ENCODE results near the gene SGTA.

The SGTA gene

GRCh38 chr19:2810141-2811091, 27.3 kb upstream of the SGTA start:
- DNase-seq = no peak
- in situ Hi-C loops (cut with MboI; ENCODE audit: low pct_unique_long_range_greater_than_20kb, low sequenced_read_pairs) = no loop called here

- DNase-seq = no peak
- in situ Hi-C loops (cut with MboI; ENCODE audit: low pct_unique_long_range_greater_than_20kb, low sequenced_read_pairs) = no loop called here
These were observed 26.5 kb upstream of the SGTA start for GRCh38 chr19:2809387-2810140.

- in situ Hi-C loops (cut with MboI; ENCODE audit: low pct_unique_long_range_greater_than_20kb, low sequenced_read_pairs) = no loop called here
- DNase-seq = no peak
These were observed 25.3 kb upstream of the SGTA start for GRCh38 chr19:2808129-2808941.

GRCh38 chr19:2807379-2808128, 24.5 kb upstream of the SGTA start:
- in situ Hi-C loops (cut with MboI; ENCODE audit: low pct_unique_long_range_greater_than_20kb, low sequenced_read_pairs) = no loop called here

GRCh38 chr19:2806736-2807378, 23.8 kb upstream of the SGTA start:
- in situ Hi-C loops (cut with MboI; ENCODE audit: low pct_unique_long_range_greater_than_20kb, low sequenced_read_pairs) = no loop called here
- no peak for DNase-seq

More at GRCh38 chr19:2807379-2808128, 24.5 kb upstream of the SGTA start:
- no peak for DNase-seq

- in situ Hi-C loops (cut with MboI; ENCODE audit: low pct_unique_long_range_greater_than_20kb, low sequenced_read_pairs) = no loop called here
- no peak for DNase-seq
These were observed 23.0 kb upstream of the SGTA start for GRCh38 chr19:2805991-2806649.

GRCh38 chr19:2805261-2805900, 22.3 kb upstream of the SGTA start:
- DNase-seq = no peak
- in situ Hi-C loops (cut with MboI; ENCODE audit: low pct_unique_long_range_greater_than_20kb, low sequenced_read_pairs) = no loop called here

GRCh38 chr19:2804156-2805004, 21.3 kb upstream of the SGTA start:
- in situ Hi-C loops (cut with MboI; ENCODE audit: low pct_unique_long_range_greater_than_20kb, low sequenced_read_pairs) = no loop called here

GRCh38 chr19:2803486-2804155, 20.5 kb upstream of the SGTA start:
- in situ Hi-C loops (cut with MboI; ENCODE audit: low pct_unique_long_range_greater_than_20kb, low sequenced_read_pairs) = no loop called here
- DNase-seq = no peak

More at GRCh38 chr19:2804156-2805004, 21.3 kb upstream of the SGTA start:
- DNase-seq = no peak

- DNase-seq = no peak
- in situ Hi-C loops (cut with MboI; ENCODE audit: low pct_unique_long_range_greater_than_20kb, low sequenced_read_pairs) = no loop called here
These were observed 19.8 kb upstream of the SGTA start for GRCh38 chr19:2802826-2803225.

- DNase-seq = no peak
- in situ Hi-C loops (cut with MboI; ENCODE audit: low pct_unique_long_range_greater_than_20kb, low sequenced_read_pairs) = no loop called here
These were observed 17.4 kb upstream of the SGTA start for GRCh38 chr19:2800506-2800905.

GRCh38 chr19:2799273-2800020, 16.4 kb upstream of the SGTA start:
- in situ Hi-C loops (cut with MboI; ENCODE audit: low pct_unique_long_range_greater_than_20kb, low sequenced_read_pairs) = no loop called here

GRCh38 chr19:2798733-2799132, 15.7 kb upstream of the SGTA start:
- in situ Hi-C loops (cut with MboI; ENCODE audit: low pct_unique_long_range_greater_than_20kb, low sequenced_read_pairs) = no loop called here

More at GRCh38 chr19:2799273-2800020, 16.4 kb upstream of the SGTA start:
- DNase-seq = no peak

GRCh38 chr19:2798158-2798685, 15.1 kb upstream of the SGTA start:
- in situ Hi-C loops (cut with MboI; ENCODE audit: low pct_unique_long_range_greater_than_20kb, low sequenced_read_pairs) = no loop called here
- no peak for DNase-seq

More at GRCh38 chr19:2798733-2799132, 15.7 kb upstream of the SGTA start:
- no peak for DNase-seq

- in situ Hi-C loops (cut with MboI; ENCODE audit: low pct_unique_long_range_greater_than_20kb, low sequenced_read_pairs) = no loop called here
These were observed 14.2 kb upstream of the SGTA start for GRCh38 chr19:2797280-2797679.

More at GRCh38 chr19:2797280-2797679, 14.2 kb upstream of the SGTA start:
- DNase-seq = no peak
